NCI-H82 treated with DMSO at 0.1 percent for 48 hours (cell line): ENCODE measurements around the gene MAPKAPK3.
"Not testable (repeated sequence)": the region's sequence is repeated elsewhere in the genome, so short reads cannot be mapped to it uniquely, and the experiment has no call there.

Source experiments
- DNase-seq: peaks from one replicate; lab custom pipeline; 2025; ENCODE audit not compliant: unreplicated experiment; lab: John Stamatoyannopoulos, UW

Gene MAPKAPK3

DNA sequence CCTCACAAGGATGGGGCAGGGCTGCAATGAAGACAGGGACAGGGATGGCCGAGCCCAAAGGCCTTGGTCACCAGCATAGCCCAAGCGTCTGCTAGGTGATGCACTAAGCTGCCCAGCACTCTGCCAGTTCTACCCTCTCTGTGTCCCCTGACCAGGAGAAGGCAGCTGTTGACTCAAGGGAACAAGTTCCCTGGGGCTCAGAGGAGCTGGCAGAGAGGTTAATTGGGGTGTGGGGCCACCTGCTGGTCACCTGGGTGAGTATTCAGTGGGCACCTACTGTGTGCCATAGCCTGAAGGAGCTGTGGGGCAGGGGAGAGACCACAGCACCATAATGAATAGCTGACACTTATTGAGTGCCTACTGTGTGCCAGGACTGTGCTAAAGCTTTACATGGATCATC lies 35.8 kb downstream of the MAPKAPK3 start:
- no peak for DNase-seq

DNA sequence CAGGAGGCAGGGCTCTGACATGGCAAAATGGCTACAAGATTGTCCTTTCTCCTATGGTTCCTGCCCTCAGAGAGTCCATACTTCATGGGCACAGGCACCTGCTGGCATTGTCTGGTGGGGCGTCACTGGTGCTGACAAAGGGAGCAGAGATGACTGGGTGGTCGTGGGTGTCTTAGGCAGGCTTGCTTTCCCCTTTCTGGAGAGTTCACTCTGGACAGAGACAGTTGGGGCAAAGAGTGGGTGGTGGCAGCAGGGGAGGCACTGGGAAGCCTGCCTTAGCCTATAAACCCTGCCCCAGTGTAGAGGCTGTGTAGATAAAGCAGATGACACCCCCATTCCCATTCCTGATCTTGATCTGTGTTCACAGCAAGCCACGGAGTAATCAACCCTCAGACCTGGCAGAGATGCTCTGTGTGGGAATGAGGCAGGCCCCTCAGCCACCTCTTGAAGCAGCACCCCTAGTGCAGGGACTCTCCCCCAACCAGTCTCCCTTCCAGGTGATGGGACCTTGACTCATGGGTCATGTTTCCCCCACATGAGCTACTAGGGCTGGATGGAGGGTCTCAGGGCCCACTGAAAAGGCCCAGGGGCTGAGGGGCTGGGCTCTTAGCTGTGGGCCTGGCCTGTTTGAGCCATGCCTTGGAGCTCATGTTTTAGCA lies 37.1 kb downstream of the MAPKAPK3 start:
- no peak for DNase-seq

DNA sequence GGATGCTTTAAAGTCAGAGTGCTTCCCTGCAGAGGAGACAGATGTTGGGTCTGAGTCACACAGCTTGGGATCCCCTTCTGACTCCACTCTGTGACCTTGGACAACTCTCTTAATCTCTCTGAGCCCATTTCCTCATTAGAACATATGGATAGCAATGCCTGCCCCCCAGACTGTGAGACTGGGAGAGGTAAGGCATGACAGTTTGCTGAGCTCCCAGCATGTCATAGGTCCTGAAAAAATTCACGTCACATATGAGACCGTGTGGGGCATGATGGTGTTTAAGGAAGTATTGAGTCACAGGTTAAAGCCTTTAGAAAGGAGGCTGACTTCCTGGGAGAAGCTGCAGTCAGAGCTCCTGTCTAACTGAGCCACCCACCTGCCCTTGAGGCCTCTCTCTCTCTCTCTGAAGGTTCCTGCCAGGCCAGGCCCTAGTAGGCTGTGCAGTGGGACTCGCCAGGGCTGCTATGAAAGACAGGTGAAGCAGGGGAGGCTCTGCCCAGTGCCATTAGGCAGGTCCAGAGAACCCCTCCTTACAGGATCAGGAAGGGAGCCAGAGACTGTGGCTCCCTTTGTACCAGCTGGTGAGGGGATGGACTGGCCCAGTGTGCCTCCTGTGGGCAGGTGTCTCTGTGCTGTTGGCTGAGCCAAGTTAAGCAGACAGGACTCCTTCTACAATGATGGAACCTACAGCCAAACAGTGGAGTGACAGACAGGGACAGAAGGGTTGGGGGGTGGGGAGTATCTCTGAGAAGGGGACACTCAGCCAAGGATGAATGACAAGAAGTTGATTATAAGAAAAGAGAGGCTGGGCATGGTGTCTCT lies 38.3 kb downstream of the MAPKAPK3 start:
- DNase-seq, result peak; percentile 61

GRCh38 chr3:50656417-50657195 lies 39.7 kb downstream of the MAPKAPK3 start:
- no peak for DNase-seq

GRCh38 chr3:50657407-50657806 lies 40.5 kb downstream of the MAPKAPK3 start:
- DNase-seq, result no peak

GRCh38 chr3:50657816-50658215 lies 40.9 kb downstream of the MAPKAPK3 start:
- DNase-seq, result no peak

- no peak for DNase-seq
Observed at GRCh38 chr3:50658416-50658815, 41.5 kb downstream of the MAPKAPK3 start.

- DNase-seq, result no peak
Observed at GRCh38 chr3:50658831-50659230, 41.9 kb downstream of the MAPKAPK3 start.

- no peak for DNase-seq
Observed at GRCh38 chr3:50660386-50660785, 43.4 kb downstream of the MAPKAPK3 start.

DNA sequence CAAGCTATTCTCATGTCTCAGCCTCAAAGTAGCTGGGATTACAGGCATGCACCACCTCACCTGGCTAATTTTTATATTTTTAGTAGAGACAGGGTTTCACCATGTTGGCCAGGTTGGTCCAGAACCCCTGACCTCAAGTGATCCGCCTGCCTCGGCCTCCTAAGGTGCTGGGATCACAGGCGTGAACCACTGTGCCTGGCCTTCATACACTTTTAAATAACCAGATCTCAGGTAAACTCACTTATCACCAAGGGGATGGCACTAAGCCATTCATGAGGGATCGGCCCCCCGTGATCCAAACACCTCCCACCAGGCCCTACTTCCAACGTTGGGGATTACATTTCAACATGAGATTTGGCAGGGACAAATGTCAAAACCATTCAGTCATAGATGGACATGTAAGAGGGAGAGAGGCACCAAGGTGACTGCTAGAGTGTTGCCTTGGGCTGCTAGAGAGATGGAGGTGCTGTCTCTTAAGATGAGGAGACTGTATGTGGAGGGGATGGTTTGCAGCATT lies 44.4 kb downstream of the MAPKAPK3 start:
- DNase-seq, result no peak

DNA sequence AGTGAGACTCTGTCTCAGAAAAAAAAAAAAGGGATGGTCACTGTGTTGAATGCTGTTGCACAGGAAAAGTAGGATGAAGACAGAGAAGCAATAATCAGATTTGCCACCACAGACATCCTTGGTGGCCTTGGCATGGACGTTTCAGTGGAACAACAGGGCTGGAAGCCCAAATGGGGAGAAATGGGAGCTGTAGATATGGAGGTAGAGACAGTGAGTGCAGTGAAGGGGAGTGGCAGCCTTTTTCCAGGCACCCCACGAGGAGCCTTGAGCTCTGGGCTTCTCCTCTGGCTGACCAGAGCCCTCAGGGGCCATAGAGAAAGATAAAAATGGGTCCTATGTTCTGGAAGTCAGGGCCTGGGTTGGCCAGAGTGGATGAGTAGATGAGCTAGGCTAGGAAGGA lies 45.5 kb downstream of the MAPKAPK3 start:
- no peak for DNase-seq

GRCh38 chr3:50665081-50665840 lies 48.3 kb downstream of the MAPKAPK3 start:
- DNase-seq, result no peak

DNA sequence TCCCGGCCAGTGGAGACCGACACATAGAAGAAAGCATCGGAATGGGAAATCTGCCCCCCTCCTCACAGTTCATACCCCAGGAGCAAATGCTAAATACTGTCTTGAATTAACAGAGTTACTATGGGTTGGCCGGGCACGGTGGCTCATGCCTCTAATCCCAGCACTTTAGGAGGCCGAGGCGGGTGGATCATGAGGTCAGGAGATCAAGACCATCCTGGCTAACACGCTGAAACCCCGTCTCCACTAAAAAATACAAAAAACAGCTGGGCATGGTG lies 48.8 kb downstream of the MAPKAPK3 start:
- not testable (repeated sequence) for DNase-seq

GRCh38 chr3:50666837-50667236 lies 49.9 kb downstream of the MAPKAPK3 start:
- DNase-seq, result no peak

DNA sequence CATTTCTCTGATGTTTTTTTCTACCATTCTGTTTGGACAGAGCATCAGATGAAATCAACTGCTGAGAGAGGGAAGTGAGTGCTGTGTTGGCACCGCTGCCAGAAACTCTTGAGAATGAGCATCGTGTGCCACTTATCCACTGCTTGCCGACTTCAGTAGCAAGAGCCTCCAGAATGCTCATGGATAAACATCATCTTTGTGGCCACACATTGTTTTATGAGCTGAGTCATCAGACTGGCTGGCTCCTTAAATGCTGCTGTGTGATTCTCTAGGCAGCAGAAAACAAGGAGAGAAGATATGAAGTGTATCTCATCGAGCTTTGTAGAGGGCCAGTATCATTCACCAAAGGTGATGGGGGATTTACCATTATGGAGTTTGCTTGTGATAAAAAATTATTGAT lies 54.4 kb downstream of the MAPKAPK3 start:
- no peak for DNase-seq

GRCh38 chr3:50672656-50673055 lies 55.7 kb downstream of the MAPKAPK3 start:
- DNase-seq, result no peak

DNA sequence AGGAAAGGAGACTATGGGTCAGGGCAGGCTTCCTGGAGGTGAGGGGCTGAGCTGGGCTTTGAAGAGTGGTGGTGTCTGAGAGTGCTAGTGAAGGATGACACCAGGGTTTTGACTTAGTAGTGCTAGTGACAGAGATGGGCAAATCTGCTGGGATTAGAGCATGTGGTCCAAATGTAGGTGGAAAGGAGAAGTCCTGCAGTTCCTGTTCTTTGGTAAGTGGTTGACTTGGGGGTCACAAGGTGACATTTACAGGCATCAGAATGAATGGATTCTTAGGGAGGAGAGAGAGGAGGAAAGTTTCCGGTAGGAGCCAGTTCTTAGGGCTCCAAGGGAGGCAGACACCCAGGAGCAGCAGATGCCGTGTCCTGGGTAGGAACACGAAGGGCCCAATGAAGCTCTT lies 57.0 kb downstream of the MAPKAPK3 start:
- no peak for DNase-seq

DNA sequence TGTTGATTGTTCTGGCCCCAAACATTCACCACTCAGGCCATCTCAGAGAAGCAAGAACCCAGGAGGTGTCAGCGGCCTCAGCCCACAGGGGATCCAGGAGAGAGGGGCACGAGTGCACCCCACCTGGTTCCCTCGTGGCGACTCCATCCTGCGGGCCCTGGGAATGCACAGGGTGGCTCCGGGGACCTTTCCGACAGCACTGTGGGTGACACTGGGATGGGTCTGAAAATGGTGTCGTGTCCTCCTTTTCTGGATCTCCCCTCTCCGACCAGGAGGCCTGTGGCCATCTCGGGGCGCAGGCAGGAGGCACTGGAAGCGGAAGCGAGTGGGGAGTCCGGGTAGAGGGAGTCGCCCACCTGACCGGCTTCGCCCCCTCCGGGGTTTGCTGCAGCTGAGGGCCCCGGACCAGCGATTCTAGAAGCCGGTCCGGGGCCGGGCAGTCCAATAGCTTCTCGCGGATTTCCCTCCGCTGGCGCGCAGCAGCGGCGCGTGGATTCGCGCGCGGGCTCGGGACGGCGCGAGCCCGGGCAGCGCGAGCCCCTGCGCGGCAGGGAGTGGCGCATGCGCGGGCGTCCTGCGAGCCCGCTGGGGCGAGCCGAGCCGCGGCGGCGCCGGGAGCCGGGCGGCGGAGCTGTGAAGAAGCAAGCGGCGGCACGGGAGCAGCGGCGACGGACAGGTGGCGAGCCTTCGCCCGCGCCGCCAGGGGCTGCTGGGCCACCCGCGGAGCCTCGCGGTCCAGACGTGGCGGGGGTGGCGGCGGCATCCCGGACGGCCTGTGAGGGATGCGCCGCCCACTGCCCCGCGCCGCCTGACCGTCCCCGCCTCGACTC lies 57.6 kb downstream of the MAPKAPK3 start, which contains the start of gene DOCK3:
Gene DOCK3, plus strand, starts transcription at position 579 of the 830 bp plus-strand sequence. CDS start 337 bp downstream, outside the sequence.
- no peak for DNase-seq

GRCh38 chr3:50675179-50676030 lies 58.5 kb downstream of the MAPKAPK3 start:
- DNase-seq, result no peak
